ENCODE results near the gene SLC4A1AP.

The SLC4A1AP gene

GRCh38 chr2:27739058-27739373 is 75.3 kb downstream of the SLC4A1AP start:
- Histone ChIP-seq H3F3A (ENCODE audit: low read depth) (no peaks in the 10 kb centered on the region), H3K36me3 (ENCODE audit: insufficient read depth, low read length) (no peaks in the 10 kb centered on the region), H3K4me3 (ENCODE audit: low read length, poor library complexity, severe bottlenecking) (no peak overlapping the region), H3K9me3 (ENCODE audit: insufficient read depth, low read depth, low read length) (no peaks in the 10 kb centered on the region), H4K20me1 (ENCODE audit: insufficient read depth, low read length, poor library complexity, severe bottlenecking) (no peaks in the 10 kb centered on the region), H3K9me2 (replicated peaks; ENCODE audit: low read depth, low read length) (no peaks in the 10 kb centered on the region), H3K4me2 (ENCODE audit: low read depth, low read length, poor library complexity, severe bottlenecking) (no peak overlapping the region), H3K9ac (ENCODE audit: low read depth, low read length, poor library complexity, severe bottlenecking) (no peak overlapping the region), H3K79me2 (ENCODE audit: insufficient read depth, low read length) (no peaks in the 10 kb centered on the region), H3K27me3 (ENCODE audit: insufficient read depth, low read length, poor library complexity, severe bottlenecking) (no peaks in the 10 kb centered on the region), H2AFZ (ENCODE audit: low read length) (no peak overlapping the region), H3K4me1 (ENCODE audit: insufficient read depth, low read length, poor library complexity, severe bottlenecking) (no peaks in the 10 kb centered on the region)
- TF ChIP-seq, protein P1, sequence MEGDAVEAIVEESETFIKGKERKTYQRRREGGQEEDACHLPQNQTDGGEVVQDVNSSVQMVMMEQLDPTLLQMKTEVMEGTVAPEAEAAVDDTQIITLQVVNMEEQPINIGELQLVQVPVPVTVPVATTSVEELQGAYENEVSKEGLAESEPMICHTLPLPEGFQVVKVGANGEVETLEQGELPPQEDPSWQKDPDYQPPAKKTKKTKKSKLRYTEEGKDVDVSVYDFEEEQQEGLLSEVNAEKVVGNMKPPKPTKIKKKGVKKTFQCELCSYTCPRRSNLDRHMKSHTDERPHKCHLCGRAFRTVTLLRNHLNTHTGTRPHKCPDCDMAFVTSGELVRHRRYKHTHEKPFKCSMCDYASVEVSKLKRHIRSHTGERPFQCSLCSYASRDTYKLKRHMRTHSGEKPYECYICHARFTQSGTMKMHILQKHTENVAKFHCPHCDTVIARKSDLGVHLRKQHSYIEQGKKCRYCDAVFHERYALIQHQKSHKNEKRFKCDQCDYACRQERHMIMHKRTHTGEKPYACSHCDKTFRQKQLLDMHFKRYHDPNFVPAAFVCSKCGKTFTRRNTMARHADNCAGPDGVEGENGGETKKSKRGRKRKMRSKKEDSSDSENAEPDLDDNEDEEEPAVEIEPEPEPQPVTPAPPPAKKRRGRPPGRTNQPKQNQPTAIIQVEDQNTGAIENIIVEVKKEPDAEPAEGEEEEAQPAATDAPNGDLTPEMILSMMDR (conservative IDR thresholded peaks at IDR 0.05; ENCODE audit: low read length), result no peak
- TF ChIP-seq EZH2phosphoT487 (IDR thresholded peaks at IDR 0.05; ENCODE audit: borderline replicate concordance), result no peak

- no peaks in the 10 kb centered on the region for H3K79me2 ChIP-seq (ENCODE audit: insufficient read depth, low read length)
- H4K20me1 ChIP-seq (ENCODE audit: insufficient read depth, low read length, poor library complexity, severe bottlenecking), result no peaks in the 10 kb centered on the region
- H2AFZ ChIP-seq (ENCODE audit: low read length), result no peak overlapping the region
- no peaks in the 10 kb centered on the region for H3K9me3 ChIP-seq (ENCODE audit: insufficient read depth, low read depth, low read length)
- TF ChIP-seq EZH2phosphoT487 (IDR thresholded peaks at IDR 0.05; ENCODE audit: borderline replicate concordance), result no peak
- no peaks in the 10 kb centered on the region for H3K9me2 ChIP-seq (replicated peaks; ENCODE audit: low read depth, low read length)
- H3K9ac ChIP-seq (ENCODE audit: low read depth, low read length, poor library complexity, severe bottlenecking), result no peak overlapping the region
- no peak overlapping the region for H3K4me3 ChIP-seq (ENCODE audit: low read length, poor library complexity, severe bottlenecking)
- no peaks in the 10 kb centered on the region for H3F3A ChIP-seq (ENCODE audit: low read depth)
- peaks cover 5% of the 10 kb centered on the region for H3K27me3 ChIP-seq (ENCODE audit: insufficient read depth, low read length, poor library complexity, severe bottlenecking)
- no peak overlapping the region for H3K4me2 ChIP-seq (ENCODE audit: low read depth, low read length, poor library complexity, severe bottlenecking)
- H3K36me3 ChIP-seq (ENCODE audit: insufficient read depth, low read length), result no peaks in the 10 kb centered on the region
- no peaks in the 10 kb centered on the region for H3K4me1 ChIP-seq (ENCODE audit: insufficient read depth, low read length, poor library complexity, severe bottlenecking)
These were observed 78.0 kb downstream of the SLC4A1AP start for GRCh38 chr2:27741673-27742072.

DNA sequence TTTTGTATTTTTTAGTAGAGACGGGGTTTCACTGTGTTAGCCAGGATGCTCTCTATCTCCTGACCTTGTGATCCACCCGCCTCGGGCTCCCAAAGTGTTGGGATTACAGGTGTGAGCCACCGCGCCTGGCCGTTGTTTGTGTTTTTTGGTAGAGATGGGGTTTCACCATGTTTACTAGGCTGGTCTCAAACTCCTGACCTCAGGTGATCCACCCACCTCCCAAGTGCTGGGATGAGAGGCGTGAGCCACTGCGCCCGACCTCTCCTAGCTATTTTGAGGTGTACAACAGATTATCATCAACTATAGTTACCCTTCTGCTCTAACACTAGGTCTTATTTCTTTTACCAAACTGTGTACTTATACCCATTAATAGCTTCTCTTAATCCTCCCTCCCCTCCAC is 78.9 kb downstream of the SLC4A1AP start:
- no peaks in the 10 kb centered on the region for H3F3A ChIP-seq (ENCODE audit: low read depth)
- H3K36me3 ChIP-seq (ENCODE audit: insufficient read depth, low read length), result no peaks in the 10 kb centered on the region
- no peaks in the 10 kb centered on the region for H3K79me2 ChIP-seq (ENCODE audit: insufficient read depth, low read length)
- H3K27me3 ChIP-seq (ENCODE audit: insufficient read depth, low read length, poor library complexity, severe bottlenecking), result peaks cover 5% of the 10 kb centered on the region
- no peaks in the 10 kb centered on the region for H4K20me1 ChIP-seq (ENCODE audit: insufficient read depth, low read length, poor library complexity, severe bottlenecking)
- no peak for TF ChIP-seq EZH2phosphoT487 (IDR thresholded peaks at IDR 0.05; ENCODE audit: borderline replicate concordance)
- TF ChIP-seq, protein P1 (conservative IDR thresholded peaks at IDR 0.05; ENCODE audit: low read length), result no peak
- no peaks in the 10 kb centered on the region for H3K4me1 ChIP-seq (ENCODE audit: insufficient read depth, low read length, poor library complexity, severe bottlenecking)
- H3K9me3 ChIP-seq (ENCODE audit: insufficient read depth, low read depth, low read length), result no peaks in the 10 kb centered on the region
- no peak overlapping the region for H3K9ac ChIP-seq (ENCODE audit: low read depth, low read length, poor library complexity, severe bottlenecking)
- H3K4me3 ChIP-seq (ENCODE audit: low read length, poor library complexity, severe bottlenecking), result no peak overlapping the region
- H3K9me2 ChIP-seq (replicated peaks; ENCODE audit: low read depth, low read length), result no peaks in the 10 kb centered on the region
- no peak overlapping the region for H3K4me2 ChIP-seq (ENCODE audit: low read depth, low read length, poor library complexity, severe bottlenecking)
- H2AFZ ChIP-seq (ENCODE audit: low read length), result no peak overlapping the region
